Skeletal muscle satellite cell (primary cell): ENCODE data around the gene DTNB.
A peak's percentile ranks its signal among the peaks of the same experiment; 100 is the strongest.

Experiments used
- H3K27me3 ChIP-seq: 2 replicates; pipeline ENCODE4 v1.7.0; 2013; ENCODE audit warnings: low read length; ENCODE audit not compliant: control insufficient read depth, insufficient read depth
- H3K36me3 ChIP-seq: 2 replicates; pipeline ENCODE4 v1.7.0; 2013; ENCODE audit warnings: mild to moderate bottlenecking, control low read depth, low read length; ENCODE audit not compliant: insufficient read depth
- H3K4me1 ChIP-seq: 2 replicates; pipeline ENCODE4 v1.7.0; 2013; ENCODE audit warnings: low read length; ENCODE audit not compliant: control insufficient read depth, insufficient read depth
- H3K4me2 ChIP-seq: 2 replicates; pipeline ENCODE4 v1.7.0; 2013; ENCODE audit warnings: mild to moderate bottlenecking, low read length
- H3K4me3 ChIP-seq: 2 replicates; pipeline ENCODE4 v1.7.0; 2013; ENCODE audit warnings: low read length
- H3K9ac ChIP-seq: 2 replicates; pipeline ENCODE4 v1.7.0; 2013; ENCODE audit warnings: mild to moderate bottlenecking, low read depth, low read length, moderate library complexity
- H3K9me3 ChIP-seq: replicated peaks from 2 replicates; pipeline ENCODE4 v1.7.0; 2013; ENCODE audit warnings: mild to moderate bottlenecking, control low read depth, low read length

Gene DTNB

GRCh38 chr2:25585189-25585588 is 88.2 kb downstream of the DTNB start:
- H3K4me2 ChIP-seq = no peak overlapping the region

GRCh38 chr2:25582077-25582830 is 91.1 kb downstream of the DTNB start:
- H3K36me3 ChIP-seq = no peaks in the 10 kb centered on the region
- peaks cover 9% of the 10 kb centered on the region for H3K4me1 ChIP-seq
- no peak overlapping the region for H3K4me2 ChIP-seq
- no peaks in the 10 kb centered on the region for H3K9me3 ChIP-seq
- H3K27me3 ChIP-seq = no peaks in the 10 kb centered on the region
- H3K4me3 ChIP-seq = no peak overlapping the region
- no peak overlapping the region for H3K9ac ChIP-seq

More at GRCh38 chr2:25585189-25585588, 88.2 kb downstream of the DTNB start:
- no peaks in the 10 kb centered on the region for H3K27me3 ChIP-seq
- no peaks in the 10 kb centered on the region for H3K36me3 ChIP-seq
- no peak overlapping the region for H3K9ac ChIP-seq
- no peak overlapping the region for H3K4me3 ChIP-seq
- peaks cover 17% of the 10 kb centered on the region for H3K4me1 ChIP-seq
- H3K9me3 ChIP-seq = no peaks in the 10 kb centered on the region

GRCh38 chr2:25576596-25576995 is 96.8 kb downstream of the DTNB start:
- H3K9ac ChIP-seq = no peak overlapping the region
- no peaks in the 10 kb centered on the region for H3K27me3 ChIP-seq
- no peak overlapping the region for H3K4me2 ChIP-seq
- H3K4me3 ChIP-seq = no peak overlapping the region
- no peaks in the 10 kb centered on the region for H3K9me3 ChIP-seq
- H3K4me1 ChIP-seq = no peaks in the 10 kb centered on the region
- no peaks in the 10 kb centered on the region for H3K36me3 ChIP-seq

- no peaks in the 10 kb centered on the region for H3K4me1 ChIP-seq
- H3K4me2 ChIP-seq = no peak overlapping the region
- H3K27me3 ChIP-seq = no peaks in the 10 kb centered on the region
- H3K4me3 ChIP-seq = no peak overlapping the region
- no peak overlapping the region for H3K9ac ChIP-seq
- no peaks in the 10 kb centered on the region for H3K9me3 ChIP-seq
- no peaks in the 10 kb centered on the region for H3K36me3 ChIP-seq
These were observed 100.7 kb downstream of the DTNB start for GRCh38 chr2:25572638-25573037.

- H3K4me3 ChIP-seq = no peak overlapping the region
- no peak overlapping the region for H3K9ac ChIP-seq
- no peaks in the 10 kb centered on the region for H3K36me3 ChIP-seq
- no peaks in the 10 kb centered on the region for H3K27me3 ChIP-seq
- no peaks in the 10 kb centered on the region for H3K9me3 ChIP-seq
- no peaks in the 10 kb centered on the region for H3K4me1 ChIP-seq
- no peak overlapping the region for H3K4me2 ChIP-seq
These were observed 103.1 kb downstream of the DTNB start for GRCh38 chr2:25570161-25570845.

- H3K4me1 ChIP-seq = no peaks in the 10 kb centered on the region
- no peaks in the 10 kb centered on the region for H3K36me3 ChIP-seq
- H3K27me3 ChIP-seq = no peaks in the 10 kb centered on the region
- H3K9me3 ChIP-seq = no peaks in the 10 kb centered on the region
- H3K4me2 ChIP-seq = no peak overlapping the region
- H3K9ac ChIP-seq = no peak overlapping the region
- H3K4me3 ChIP-seq = no peak overlapping the region
These were observed 106.0 kb downstream of the DTNB start for GRCh38 chr2:25567406-25567805.

GRCh38 chr2:25566694-25567093 is 106.7 kb downstream of the DTNB start:
- Histone ChIP-seq H3K4me2 (no peak overlapping the region), H3K9me3 (no peaks in the 10 kb centered on the region), H3K36me3 (no peaks in the 10 kb centered on the region), H3K4me1 (no peaks in the 10 kb centered on the region), H3K4me3 (no peak overlapping the region), H3K27me3 (no peaks in the 10 kb centered on the region), H3K9ac (no peak overlapping the region)

GRCh38 chr2:25566094-25566493 is 107.3 kb downstream of the DTNB start:
- Histone ChIP-seq H3K4me2 (no peak overlapping the region), H3K9ac (no peak overlapping the region), H3K4me3 (no peak overlapping the region), H3K9me3 (no peaks in the 10 kb centered on the region), H3K36me3 (no peaks in the 10 kb centered on the region), H3K27me3 (no peaks in the 10 kb centered on the region), H3K4me1 (no peaks in the 10 kb centered on the region)

GRCh38 chr2:25561136-25561850 is 112.1 kb downstream of the DTNB start:
- Histone ChIP-seq H3K27me3 (no peaks in the 10 kb centered on the region), H3K4me2 (no peak overlapping the region), H3K36me3 (no peaks in the 10 kb centered on the region), H3K4me1 (peaks cover 13% of the 10 kb centered on the region), H3K9ac (no peak overlapping the region), H3K4me3 (no peak overlapping the region), H3K9me3 (no peaks in the 10 kb centered on the region)

- Histone ChIP-seq H3K4me2 (no peak overlapping the region), H3K36me3 (no peaks in the 10 kb centered on the region), H3K4me1 (peaks cover 13% of the 10 kb centered on the region), H3K9me3 (no peaks in the 10 kb centered on the region), H3K27me3 (no peaks in the 10 kb centered on the region), H3K4me3 (no peak overlapping the region), H3K9ac (no peak overlapping the region)
These were observed 114.2 kb downstream of the DTNB start for GRCh38 chr2:25559148-25559547.

- no peak overlapping the region for H3K4me3 ChIP-seq
- H3K36me3 ChIP-seq = no peaks in the 10 kb centered on the region
- H3K9ac ChIP-seq = no peak overlapping the region
These were observed 115.1 kb downstream of the DTNB start for GRCh38 chr2:25558262-25558661.

More at GRCh38 chr2:25558262-25558661, 115.1 kb downstream of the DTNB start:
- H3K27me3 ChIP-seq = no peaks in the 10 kb centered on the region
- no peaks in the 10 kb centered on the region for H3K9me3 ChIP-seq
- H3K4me2 ChIP-seq = peak overlapping the region; percentile 9
- peaks cover 13% of the 10 kb centered on the region for H3K4me1 ChIP-seq
